ENCODE measurements around the gene ERBB2.

Gene ERBB2

DNA sequence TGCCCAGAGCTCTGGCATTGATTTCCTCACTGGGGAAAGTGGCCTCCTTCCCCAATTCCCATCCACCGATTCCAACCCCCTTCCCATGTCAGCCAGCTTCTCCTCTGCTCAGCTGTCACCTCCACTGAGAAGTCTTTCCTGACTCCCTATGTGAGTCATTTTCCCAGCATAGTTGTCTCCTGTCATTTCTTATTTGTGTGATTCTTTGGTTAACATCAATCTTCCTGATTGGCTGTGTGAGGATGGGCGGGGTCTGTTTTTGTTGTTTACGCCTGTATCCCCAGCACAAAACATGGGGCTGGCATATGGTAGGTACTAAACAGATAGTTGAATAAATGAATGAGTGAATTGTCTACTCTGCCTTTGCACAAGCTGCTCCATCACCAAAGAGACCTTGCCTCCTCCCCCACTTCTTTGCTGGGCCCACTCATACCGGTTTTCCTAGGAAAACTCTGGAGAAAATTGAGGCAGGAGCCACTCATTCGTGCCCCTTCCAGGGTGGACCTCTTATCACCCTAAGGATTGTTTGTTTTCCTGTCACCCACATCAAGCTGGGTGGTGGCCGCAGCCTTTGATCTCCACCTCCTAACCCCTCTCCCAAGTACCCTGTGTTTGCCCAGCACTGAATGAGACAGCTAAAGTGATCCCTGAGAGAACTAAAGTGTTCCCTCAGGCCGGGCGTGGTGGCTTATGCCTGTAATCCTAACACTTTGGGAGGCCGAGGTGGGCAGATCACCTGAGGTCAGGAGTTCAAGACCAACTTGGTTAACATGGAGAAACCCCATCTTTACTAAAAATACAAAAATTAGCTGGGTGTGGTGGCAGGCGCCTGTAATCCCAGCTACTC, 36.7 kb downstream of the ERBB2 start:
- no peak for DNase-seq (ENCODE audit: low spot score)
- in situ Hi-C loops (cut with MboI; ENCODE audit: low sequenced_read_pairs, unreplicated experiment) = no loop called here
- no peak for TF ChIP-seq CTCF (IDR thresholded peaks at IDR 0.05; ENCODE audit: borderline replicate concordance, control extremely low read depth, extremely low read depth, insufficient read depth, missing control alignments)

GRCh38 chr17:39737206-39737759, 37.4 kb downstream of the ERBB2 start:
- in situ Hi-C loops (cut with MboI; ENCODE audit: low sequenced_read_pairs, unreplicated experiment) = no loop called here
- TF ChIP-seq CTCF (IDR thresholded peaks at IDR 0.05; ENCODE audit: borderline replicate concordance, control extremely low read depth, extremely low read depth, insufficient read depth, missing control alignments) = no peak
- no peak for DNase-seq (ENCODE audit: low spot score)

DNA sequence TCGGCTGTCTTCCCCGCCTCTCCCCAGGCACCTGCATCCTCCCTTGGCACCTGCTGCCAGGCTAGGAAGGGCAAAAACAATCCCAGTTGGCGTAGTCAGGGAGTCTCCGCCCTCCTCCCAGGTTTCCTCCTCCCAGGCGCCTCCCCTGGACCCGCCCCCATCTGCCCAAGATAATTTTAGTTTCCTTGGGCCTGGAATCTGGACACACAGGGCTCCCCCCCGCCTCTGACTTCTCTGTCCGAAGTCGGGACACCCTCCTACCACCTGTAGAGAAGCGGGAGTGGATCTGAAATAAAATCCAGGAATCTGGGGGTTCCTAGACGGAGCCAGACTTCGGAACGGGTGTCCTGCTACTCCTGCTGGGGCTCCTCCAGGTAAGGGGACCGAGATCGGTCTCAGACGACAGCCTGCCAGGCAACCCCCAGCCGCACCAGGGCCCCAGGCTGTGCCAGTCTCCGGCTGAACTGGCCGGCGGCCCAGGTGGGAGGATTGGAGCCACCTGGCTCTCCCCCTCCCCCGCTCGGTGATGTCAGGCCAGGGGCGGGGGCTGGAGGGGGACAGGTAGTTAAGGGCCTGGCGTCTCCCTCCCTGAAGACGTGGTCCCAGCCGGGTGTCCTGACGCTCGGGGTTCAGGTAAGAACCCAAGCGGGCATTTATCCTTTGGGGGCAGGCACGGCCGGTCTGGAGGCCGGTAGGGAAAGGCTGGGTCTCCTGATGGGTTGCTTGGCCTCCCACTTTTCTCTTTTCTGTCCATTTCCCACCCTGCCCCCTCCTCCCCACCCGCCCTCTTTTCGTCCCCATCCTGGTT, 38.1 kb downstream of the ERBB2 start, which contains the start of gene GRB7:
GRB7 (plus strand) TSS at position 179 of the 808 bp plus-strand sequence. CDS start 4,364 bp downstream, outside the sequence.
- in situ Hi-C loops (cut with MboI; ENCODE audit: low sequenced_read_pairs, unreplicated experiment) = no loop called here
- DNase-seq (ENCODE audit: low spot score) = peak; percentile 63

DNA sequence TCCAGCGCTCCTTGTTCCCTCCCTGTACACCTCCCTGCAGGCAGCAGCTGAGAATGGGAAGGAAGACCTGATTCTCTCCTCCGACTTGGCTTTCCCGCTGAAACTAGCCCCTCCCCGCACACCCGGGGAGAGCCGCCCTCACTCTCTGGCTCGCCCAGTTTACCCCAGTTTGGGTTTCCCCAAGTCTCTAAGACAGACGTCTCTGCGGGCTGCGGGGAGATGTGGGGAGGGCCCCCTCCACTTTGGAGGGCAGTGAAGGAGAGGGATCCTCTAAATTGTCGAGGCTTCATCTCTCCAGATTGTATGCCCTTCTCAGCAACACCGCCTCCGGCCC, 38.7 kb downstream of the ERBB2 start:
- in situ Hi-C loops (cut with MboI; ENCODE audit: low sequenced_read_pairs, unreplicated experiment) = no loop called here
- TF ChIP-seq CTCF (IDR thresholded peaks at IDR 0.05; ENCODE audit: borderline replicate concordance, control extremely low read depth, extremely low read depth, insufficient read depth, missing control alignments) = no peak
- peak; percentile 84 for DNase-seq (ENCODE audit: low spot score)

More for the DNA sequence above, 38.1 kb downstream of the ERBB2 start, which contains the start of gene GRB7:
- TF ChIP-seq CTCF (IDR thresholded peaks at IDR 0.05; ENCODE audit: borderline replicate concordance, control extremely low read depth, extremely low read depth, insufficient read depth, missing control alignments) = no peak

DNA sequence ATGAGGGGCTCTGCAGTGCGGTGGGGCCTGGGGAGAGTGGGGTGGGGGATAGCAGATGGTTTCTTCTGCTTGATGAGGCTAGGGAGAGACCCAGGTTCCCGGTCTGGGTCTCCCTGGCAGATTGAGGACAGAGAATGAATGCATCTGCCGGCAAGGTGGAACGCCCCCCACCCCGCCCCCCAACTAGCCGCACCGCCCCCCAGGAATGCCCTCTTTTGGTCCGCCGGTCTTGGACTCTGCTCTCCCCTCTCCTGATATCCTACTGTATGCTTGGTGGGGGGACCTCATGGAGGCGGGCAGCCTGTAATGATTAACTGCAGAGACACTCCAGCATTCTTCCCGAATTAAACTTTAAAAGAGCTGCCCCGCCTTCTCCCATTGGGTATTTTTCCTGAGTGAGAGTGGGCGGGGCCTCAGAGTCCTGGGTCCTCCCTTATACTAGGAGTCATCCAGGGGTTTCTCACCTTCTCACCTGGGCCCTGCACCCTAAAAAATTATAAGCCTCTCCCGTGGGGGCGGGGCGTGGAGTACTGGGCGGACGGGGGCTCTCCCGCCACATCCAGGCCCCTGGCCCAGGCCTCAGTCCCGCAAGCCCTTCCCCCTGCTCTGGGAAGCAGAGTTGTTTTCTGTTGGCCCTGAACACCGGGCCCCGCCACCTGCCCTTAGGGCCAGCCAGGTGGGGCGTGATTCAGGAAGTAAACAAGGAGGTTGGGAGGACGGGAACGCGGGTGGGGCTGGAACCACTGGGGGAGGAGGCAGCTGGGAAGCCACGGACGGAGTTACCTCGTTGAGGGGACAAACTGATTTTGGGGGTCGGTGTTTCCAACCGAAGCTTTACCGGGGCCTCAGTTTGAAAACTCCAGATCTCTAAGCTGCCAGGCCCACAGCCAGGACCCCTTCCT, 39.4 kb downstream of the ERBB2 start:
- TF ChIP-seq CTCF (IDR thresholded peaks at IDR 0.05; ENCODE audit: borderline replicate concordance, control extremely low read depth, extremely low read depth, insufficient read depth, missing control alignments) = no peak
- in situ Hi-C loops (cut with MboI; ENCODE audit: low sequenced_read_pairs, unreplicated experiment) = no loop called here
- DNase-seq (ENCODE audit: low spot score) = no peak
